Activated T-cell treated with anti-CD3 and anti-CD28 coated beads, Interleukin-2, amount 50 U/mL, for 72 hours (primary cell): ENCODE measurements around the gene MS4A4E. TPM values are rescaled to one million over a fixed set of nuclear protein-coding genes. Genes with fewer than 3 reads are reported as not detected.
"Not testable (repeated sequence)": the region's sequence is repeated elsewhere in the genome, so short reads cannot be mapped to it uniquely, and the experiment has no call there.

Experiments used
- ATAC-seq, 2 donors: fragments of 150-1000 bp; cut with Tn5 transposase; replicated peaks in 1 of 2; 2 replicates each; pipeline ENCODE4 v1.10.0; 2021; ENCODE audit warnings: moderate library complexity in 2 of 2, mild to moderate bottlenecking in 1 of 2
- DNase-seq, 2 donors: peaks; one replicate each; pipeline ENCODE4 v3.0.0; 2021 to 2022; ENCODE audit warnings: mixed read lengths in 1 of 2
- H3K27ac Mint-ChIP-seq: one replicate; pipeline ENCODE4 v1.8.0; 2022; ENCODE audit warnings: mild to moderate bottlenecking, moderate library complexity, mixed read lengths
- H3K27me3 Mint-ChIP-seq: one replicate; pipeline ENCODE4 v1.8.0; 2022; ENCODE audit warnings: low read depth, mixed read lengths
- H3K36me3 Mint-ChIP-seq, 2 donors: one replicate each; pipeline ENCODE4 v1.8.0; 2022; ENCODE audit warnings: mixed read lengths in 2 of 2, mild to moderate bottlenecking in 1 of 2; ENCODE audit not compliant: insufficient read depth in 2 of 2
- H3K4me1 Mint-ChIP-seq: one replicate; pipeline ENCODE4 v1.8.0; 2022; ENCODE audit warnings: low read depth, mixed read lengths
- H3K4me3 Mint-ChIP-seq, 2 donors: one replicate each; pipeline ENCODE4 v1.8.0; 2022; ENCODE audit warnings: mild to moderate bottlenecking in 2 of 2, mixed read lengths in 2 of 2, moderate library complexity in 2 of 2
- H3K9me3 Mint-ChIP-seq, 2 donors: one replicate each; pipeline ENCODE4 v1.8.0; 2022; ENCODE audit warnings: mixed read lengths in 2 of 2
- total RNA-seq, 2 donors: library from RNA; stranded (reverse); gene quantifications; one replicate each; pipeline ENCODE4 v1.2.3, GENCODE V29; 2022

Gene MS4A4E
- total RNA-seq = not detected

- Mint-ChIP-seq H3K36me3 (no peaks in the 10 kb centered on the region), H3K27me3 (peaks cover 49% of the 10 kb centered on the region), H3K4me3 (no peak within 1 kb of the TSS), H3K4me1 (no peaks in the 10 kb centered on the region), H3K27ac (no peak within 1 kb of the TSS), H3K9me3 (no peaks in the 10 kb centered on the region)
- DNase-seq (no peak), ATAC-seq (no peak)
These were observed at the start of gene MS4A4E for GRCh38 chr11:60242740-60243239. Gene MS4A4E, minus strand, starts transcription at chr11:60243137. Its CDS starts 13,082 bp downstream, at chr11:60230055.

DNA sequence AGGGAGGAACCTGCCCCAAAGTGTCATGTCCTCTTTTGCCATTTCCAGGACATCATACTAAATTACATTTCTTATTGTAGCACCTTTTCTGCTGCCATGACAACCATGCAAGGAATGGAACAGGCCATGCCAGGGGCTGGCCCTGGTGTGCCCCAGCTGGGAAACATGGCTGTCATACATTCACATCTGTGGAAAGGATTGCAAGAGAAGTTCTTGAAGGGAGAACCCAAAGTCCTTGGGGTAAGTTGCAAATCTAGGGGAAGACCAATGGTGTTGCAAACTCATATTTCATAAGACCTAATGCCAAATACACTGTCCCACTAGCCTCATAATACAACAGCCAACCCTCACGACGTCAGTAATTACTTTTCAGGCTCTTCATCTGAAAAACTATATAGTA lies 49.2 kb upstream of the MS4A4E start:
- Mint-ChIP-seq H3K27ac (no peak overlapping the region), H3K27me3 (peaks cover 24% of the 10 kb centered on the region), H3K36me3 (no peaks in the 10 kb centered on the region), H3K9me3 (no peaks in the 10 kb centered on the region), H3K4me1 (no peaks in the 10 kb centered on the region), H3K4me3 (no peak overlapping the region)
- no peak for DNase-seq
- ATAC-seq = no peak

DNA sequence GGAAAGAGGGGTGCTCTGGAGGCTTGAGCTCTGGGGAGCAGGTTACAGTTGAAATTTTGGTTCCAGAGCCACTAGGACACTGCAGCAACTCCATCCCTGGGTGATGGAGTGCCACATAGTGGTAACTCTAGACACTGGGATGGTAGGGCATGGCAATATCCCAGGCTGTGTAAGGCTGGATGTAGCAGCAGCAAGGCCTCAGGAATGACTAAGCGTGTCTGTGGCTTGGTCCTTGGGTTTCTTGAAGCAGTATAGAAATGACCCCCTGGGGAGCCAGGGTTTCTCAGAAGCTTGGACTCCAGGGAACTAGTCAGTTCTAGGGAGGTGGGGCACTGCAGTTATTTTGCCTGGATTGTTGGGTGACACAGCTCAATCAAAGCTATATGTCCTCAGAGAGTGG lies 45.6 kb upstream of the MS4A4E start:
- peaks cover 11% of the 10 kb centered on the region for H3K27me3 Mint-ChIP-seq
- H3K4me1 Mint-ChIP-seq = no peaks in the 10 kb centered on the region
- ATAC-seq = no peak
- no peak overlapping the region for H3K4me3 Mint-ChIP-seq
- no peaks in the 10 kb centered on the region for H3K36me3 Mint-ChIP-seq
- H3K27ac Mint-ChIP-seq = no peak overlapping the region
- DNase-seq = no peak
- no peaks in the 10 kb centered on the region for H3K9me3 Mint-ChIP-seq

- not testable (repeated sequence) for H3K9me3 Mint-ChIP-seq, H3K4me3 Mint-ChIP-seq, H3K36me3 Mint-ChIP-seq, H3K4me1 Mint-ChIP-seq, DNase-seq, ATAC-seq
- peaks cover 17% of the 10 kb centered on the region for H3K27me3 Mint-ChIP-seq
- H3K27ac Mint-ChIP-seq = peak overlapping the region; percentile 7
These were observed 42.6 kb upstream of the MS4A4E start for GRCh38 chr11:60285411-60286126.

DNA sequence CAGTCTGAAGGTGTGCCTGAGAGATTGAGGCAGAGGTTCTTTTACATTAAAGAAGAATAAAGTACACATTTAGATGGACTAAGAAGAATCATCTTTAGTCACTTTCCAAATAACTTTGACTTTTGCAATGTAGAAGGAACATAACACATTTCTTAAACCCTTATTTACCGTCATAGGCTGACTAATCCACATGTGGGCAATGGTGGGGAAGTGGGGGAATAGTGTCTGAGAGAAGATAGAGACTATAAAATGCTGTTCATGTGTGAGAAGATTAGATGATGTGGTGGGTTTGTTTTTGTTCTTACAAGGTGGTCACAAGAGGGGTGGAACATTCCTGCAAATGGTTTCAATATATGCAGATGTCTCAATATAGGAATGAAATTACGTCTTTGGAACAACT lies 39.3 kb upstream of the MS4A4E start:
- DNase-seq (no peak), ATAC-seq (no peak)
- no peak overlapping the region for H3K4me3 Mint-ChIP-seq
- no peaks in the 10 kb centered on the region for H3K36me3 Mint-ChIP-seq
- H3K27me3 Mint-ChIP-seq = peaks cover 24% of the 10 kb centered on the region
- no peaks in the 10 kb centered on the region for H3K4me1 Mint-ChIP-seq
- H3K27ac Mint-ChIP-seq = no peak overlapping the region
- H3K9me3 Mint-ChIP-seq = no peaks in the 10 kb centered on the region

- no peak overlapping the region for H3K27ac Mint-ChIP-seq
- H3K36me3 Mint-ChIP-seq = no peaks in the 10 kb centered on the region
- H3K27me3 Mint-ChIP-seq = peaks cover 24% of the 10 kb centered on the region
- H3K9me3 Mint-ChIP-seq = peaks cover 0 to 2% of the 10 kb centered on the region in 2 donors
- no peaks in the 10 kb centered on the region for H3K4me1 Mint-ChIP-seq
- ATAC-seq = no peak
- H3K4me3 Mint-ChIP-seq = no peak overlapping the region
- no peak for DNase-seq
These were observed 38.5 kb upstream of the MS4A4E start for GRCh38 chr11:60281485-60281884.

DNA sequence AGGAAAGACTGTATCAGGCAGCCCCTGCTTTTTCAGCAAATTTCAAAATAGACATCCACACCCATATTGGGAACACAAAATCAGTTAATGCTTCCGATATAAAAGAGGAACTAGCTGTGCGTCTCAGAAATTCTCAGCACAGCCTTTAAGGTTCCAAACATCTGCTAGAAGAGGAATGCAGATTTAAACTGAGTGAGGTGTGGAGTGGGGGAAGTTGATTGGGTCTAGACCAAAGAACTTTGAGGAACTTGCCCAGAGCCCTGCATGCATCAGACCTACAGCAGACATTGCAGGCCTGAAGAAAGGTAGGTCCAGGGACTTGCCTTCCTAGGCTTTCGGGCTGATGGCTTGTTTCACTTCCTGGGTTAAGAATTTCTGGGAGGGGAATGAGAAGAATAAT lies 37.5 kb upstream of the MS4A4E start, which contains the start of gene MS4A4A:
MS4A4A (plus strand) TSS at position 255 of the 400 bp plus-strand sequence; CDS start at position 265, 10 bp downstream.
- Mint-ChIP-seq H3K9me3 (peaks cover 0 to 2% of the 10 kb centered on the region in 2 donors), H3K27me3 (peaks cover 24% of the 10 kb centered on the region), H3K4me1 (no peaks in the 10 kb centered on the region), H3K27ac (no peak within 1 kb of the TSS), H3K4me3 (no peak within 1 kb of the TSS), H3K36me3 (no peaks in the 10 kb centered on the region)
- no peak for DNase-seq
- no peak for ATAC-seq

GRCh38 chr11:60274416-60274815 lies 31.5 kb upstream of the MS4A4E start:
- peaks cover 1 to 4% of the 10 kb centered on the region in 2 donors for H3K9me3 Mint-ChIP-seq
- H3K27ac Mint-ChIP-seq = no peak overlapping the region
- no peak for DNase-seq
- peaks cover 12% of the 10 kb centered on the region for H3K4me1 Mint-ChIP-seq
- peaks cover 35% of the 10 kb centered on the region for H3K27me3 Mint-ChIP-seq
- H3K36me3 Mint-ChIP-seq = peaks cover 1 to 3% of the 10 kb centered on the region in 2 donors
- H3K4me3 Mint-ChIP-seq = no peak overlapping the region
- no peak for ATAC-seq

GRCh38 chr11:60265373-60266214 lies 22.7 kb upstream of the MS4A4E start:
- DNase-seq = peak; percentile 9 to 42
- no peak overlapping the region for H3K4me3 Mint-ChIP-seq
- ATAC-seq = peak; percentile 39 to 45
- H3K9me3 Mint-ChIP-seq = peaks cover 1 to 4% of the 10 kb centered on the region in 2 donors
- peaks cover 0 to 4% of the 10 kb centered on the region in 2 donors for H3K36me3 Mint-ChIP-seq
- H3K27me3 Mint-ChIP-seq = peaks cover 29% of the 10 kb centered on the region
- no peak overlapping the region for H3K27ac Mint-ChIP-seq
- no peaks in the 10 kb centered on the region for H3K4me1 Mint-ChIP-seq

GRCh38 chr11:60264644-60265043 lies 21.7 kb upstream of the MS4A4E start:
- peaks cover 0 to 4% of the 10 kb centered on the region in 2 donors for H3K9me3 Mint-ChIP-seq
- DNase-seq (no peak), ATAC-seq (no peak)
- no peak overlapping the region for H3K4me3 Mint-ChIP-seq
- peaks cover 36% of the 10 kb centered on the region for H3K27me3 Mint-ChIP-seq
- H3K36me3 Mint-ChIP-seq = peaks cover 0 to 6% of the 10 kb centered on the region in 2 donors
- no peak overlapping the region for H3K27ac Mint-ChIP-seq
- no peaks in the 10 kb centered on the region for H3K4me1 Mint-ChIP-seq

GRCh38 chr11:60263402-60263801 lies 20.5 kb upstream of the MS4A4E start:
- H3K4me3 Mint-ChIP-seq = no peak overlapping the region
- H3K4me1 Mint-ChIP-seq = peaks cover 3% of the 10 kb centered on the region
- peaks cover 0 to 4% of the 10 kb centered on the region in 2 donors for H3K9me3 Mint-ChIP-seq
- ATAC-seq = no peak
- DNase-seq = no peak
- H3K27ac Mint-ChIP-seq = no peak overlapping the region
- peaks cover 0 to 6% of the 10 kb centered on the region in 2 donors for H3K36me3 Mint-ChIP-seq
- peaks cover 24% of the 10 kb centered on the region for H3K27me3 Mint-ChIP-seq

DNA sequence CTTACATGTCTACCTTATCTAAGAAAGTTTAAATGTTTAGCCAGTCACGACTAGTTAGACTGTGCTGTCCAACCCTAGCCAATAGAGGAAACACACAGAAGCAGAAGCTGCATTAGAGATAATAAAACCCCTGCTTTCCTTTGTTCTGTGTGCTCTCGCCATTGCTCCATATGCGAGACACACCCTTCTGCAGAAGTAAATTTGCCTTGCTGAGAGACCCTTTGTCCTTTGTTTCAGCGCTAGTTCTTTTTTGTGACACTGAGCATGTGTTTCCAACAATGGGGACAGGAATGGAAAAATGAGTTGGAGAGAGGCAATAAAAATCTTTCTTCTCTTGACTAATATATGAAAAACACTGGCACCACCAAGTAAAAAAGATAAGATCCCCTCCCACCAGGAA lies 18.1 kb upstream of the MS4A4E start:
- Mint-ChIP-seq H3K4me1 (peaks cover 10% of the 10 kb centered on the region), H3K27ac (no peak overlapping the region), H3K4me3 (no peak overlapping the region), H3K27me3 (peaks cover 13% of the 10 kb centered on the region), H3K9me3 (peaks cover 0 to 4% of the 10 kb centered on the region in 2 donors), H3K36me3 (peaks cover 0 to 6% of the 10 kb centered on the region in 2 donors)
- DNase-seq (no peak), ATAC-seq (no peak)
